Measurements from ENCODE around the gene ELAVL4.

ELAVL4 gene

DNA sequence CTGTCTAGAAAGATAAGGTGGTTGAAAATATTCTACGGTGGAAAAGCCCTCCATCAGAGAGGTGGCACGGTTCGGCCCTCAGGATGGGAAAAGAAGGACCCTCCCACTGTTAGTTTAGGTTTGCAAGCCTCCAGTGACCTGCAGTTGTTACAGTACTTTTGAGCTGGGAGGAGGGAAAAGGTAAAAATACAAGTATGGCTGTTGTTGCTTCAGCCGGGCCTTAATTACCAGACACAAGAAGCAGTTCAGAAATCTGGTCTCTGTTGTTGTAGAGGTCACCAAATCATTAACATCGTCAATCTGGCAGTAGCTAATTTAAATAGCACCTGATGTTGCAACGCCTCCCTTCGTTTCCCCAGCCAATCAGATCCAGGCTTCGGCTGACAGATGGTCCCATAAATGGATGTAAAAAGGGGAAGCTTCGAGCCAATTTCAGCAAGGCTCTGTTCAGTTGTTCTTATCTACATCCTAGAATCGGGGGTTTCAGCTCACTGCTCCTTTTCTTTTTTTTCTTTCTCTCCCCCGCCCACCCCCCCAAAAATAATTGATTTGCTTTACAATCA, at the start of gene ELAVL4:
TSS of gene ELAVL4 (plus strand) at position 424 of the 563 bp plus-strand sequence. CDS start 270 bp downstream, outside the sequence.
- ATAC-seq (replicated peaks) (no peak), DNase-seq (no peak)
- Mint-ChIP-seq H3K4me3 (peak within 1 kb of the TSS; percentile 72 to 75), H3K36me3 (no peaks in the 10 kb centered on the region), H3K27me3 (peaks cover 31 to 58% of the 10 kb centered on the region in 2 donors), H3K4me1 (peaks cover 12 to 23% of the 10 kb centered on the region in 2 donors), H3K27ac (peak within 1 kb of the TSS; percentile 28), H3K9me3 (no peaks in the 10 kb centered on the region)

DNA sequence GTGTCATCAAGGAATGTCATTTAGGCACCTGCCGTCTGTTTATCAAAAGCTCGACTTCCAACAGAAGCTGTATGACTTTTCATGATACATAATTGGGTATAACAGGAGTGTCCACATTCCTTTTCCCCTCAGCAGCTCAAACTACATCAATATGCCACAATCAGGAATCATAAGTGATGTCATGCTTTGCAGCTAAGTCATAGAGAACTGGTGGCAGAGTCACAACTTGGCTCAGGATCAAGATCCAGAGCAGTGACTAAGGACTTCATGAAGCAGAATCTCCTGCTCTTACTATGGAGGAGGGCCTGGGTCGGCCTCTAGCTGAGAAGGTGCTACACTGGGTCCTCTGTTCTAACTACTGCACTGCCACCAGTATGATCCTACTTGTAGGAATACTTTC, 48.4 kb upstream of the ELAVL4 start:
- Mint-ChIP-seq H3K9me3 (no peaks in the 10 kb centered on the region), H3K36me3 (no peaks in the 10 kb centered on the region), H3K27ac (no peak overlapping the region), H3K27me3 (no peaks in the 10 kb centered on the region), H3K4me1 (no peaks in the 10 kb centered on the region), H3K4me3 (no peak overlapping the region)
- ATAC-seq (replicated peaks) (no peak), DNase-seq (no peak)

DNA sequence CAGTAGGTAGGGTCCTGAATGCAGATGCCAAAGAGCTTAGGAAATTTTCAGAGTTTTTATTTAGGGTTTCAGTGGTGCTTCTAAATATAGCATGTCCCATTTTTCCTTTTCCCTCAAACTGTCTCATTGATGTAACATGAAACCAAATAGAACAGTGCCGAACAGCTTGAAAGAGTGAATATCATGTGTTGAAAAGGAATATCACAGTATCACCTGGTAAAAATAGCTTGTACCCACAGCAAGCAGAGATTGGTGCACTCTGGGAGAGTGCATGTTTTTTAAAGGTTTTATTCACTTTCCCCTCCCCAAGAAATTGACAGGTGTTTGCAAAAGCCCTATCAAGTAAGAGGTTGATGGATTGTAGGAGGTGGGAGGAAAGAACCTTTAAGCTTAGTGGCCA, 41.9 kb upstream of the ELAVL4 start:
- Mint-ChIP-seq H3K36me3 (no peaks in the 10 kb centered on the region), H3K9me3 (no peaks in the 10 kb centered on the region), H3K27ac (no peak overlapping the region), H3K4me3 (no peak overlapping the region), H3K27me3 (peaks cover 0 to 8% of the 10 kb centered on the region in 2 donors), H3K4me1 (no peaks in the 10 kb centered on the region)
- no peak for ATAC-seq (replicated peaks)
- DNase-seq: no peak

DNA sequence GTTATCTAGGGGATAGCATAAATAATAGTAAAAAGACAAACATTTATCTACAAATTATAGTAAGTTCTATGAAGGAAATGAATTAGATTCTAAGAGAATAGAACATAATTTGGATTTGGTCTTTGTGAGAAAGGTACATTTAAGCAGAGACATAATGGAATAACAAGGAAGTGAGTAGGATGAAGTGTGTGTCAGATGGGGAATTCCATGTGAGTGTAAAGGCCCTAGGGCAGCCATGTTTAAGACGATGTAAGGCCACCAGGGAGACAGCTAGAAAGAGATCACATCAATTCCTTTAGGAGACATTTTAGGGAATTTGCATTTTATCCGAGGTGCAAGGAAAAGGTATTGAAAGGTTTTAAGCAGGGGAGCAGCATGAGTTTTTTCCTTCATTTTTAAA, 33.8 kb upstream of the ELAVL4 start:
- Mint-ChIP-seq H3K27me3 (peaks cover 8 to 10% of the 10 kb centered on the region in 2 donors), H3K9me3 (peaks cover 0 to 6% of the 10 kb centered on the region in 2 donors), H3K36me3 (no peaks in the 10 kb centered on the region), H3K4me1 (no peaks in the 10 kb centered on the region), H3K4me3 (no peak overlapping the region), H3K27ac (no peak overlapping the region)
- DNase-seq (no peak), ATAC-seq (replicated peaks) (no peak)

DNA sequence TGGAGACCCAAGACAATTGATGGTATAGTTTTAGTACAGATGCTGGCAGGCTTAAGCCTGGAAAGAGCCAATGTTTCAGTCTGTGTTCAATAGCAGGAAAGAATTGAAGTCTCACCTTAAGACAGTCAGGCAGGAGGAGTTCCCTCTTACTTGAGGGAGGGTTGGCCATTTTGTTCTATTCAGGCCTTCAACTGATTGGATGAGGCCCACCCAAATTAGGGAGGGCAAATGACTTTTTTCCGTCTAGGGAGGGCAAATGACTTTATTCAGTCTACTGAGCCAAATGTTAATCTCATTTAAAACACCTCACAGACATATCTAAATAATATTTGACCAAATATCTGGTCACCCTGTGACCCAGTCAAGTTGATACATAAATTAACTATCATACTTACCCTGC, 31.4 kb upstream of the ELAVL4 start:
- Mint-ChIP-seq H3K27me3 (peaks cover 0 to 10% of the 10 kb centered on the region in 2 donors), H3K9me3 (peaks cover 1 to 6% of the 10 kb centered on the region in 2 donors), H3K36me3 (no peaks in the 10 kb centered on the region)

DNA sequence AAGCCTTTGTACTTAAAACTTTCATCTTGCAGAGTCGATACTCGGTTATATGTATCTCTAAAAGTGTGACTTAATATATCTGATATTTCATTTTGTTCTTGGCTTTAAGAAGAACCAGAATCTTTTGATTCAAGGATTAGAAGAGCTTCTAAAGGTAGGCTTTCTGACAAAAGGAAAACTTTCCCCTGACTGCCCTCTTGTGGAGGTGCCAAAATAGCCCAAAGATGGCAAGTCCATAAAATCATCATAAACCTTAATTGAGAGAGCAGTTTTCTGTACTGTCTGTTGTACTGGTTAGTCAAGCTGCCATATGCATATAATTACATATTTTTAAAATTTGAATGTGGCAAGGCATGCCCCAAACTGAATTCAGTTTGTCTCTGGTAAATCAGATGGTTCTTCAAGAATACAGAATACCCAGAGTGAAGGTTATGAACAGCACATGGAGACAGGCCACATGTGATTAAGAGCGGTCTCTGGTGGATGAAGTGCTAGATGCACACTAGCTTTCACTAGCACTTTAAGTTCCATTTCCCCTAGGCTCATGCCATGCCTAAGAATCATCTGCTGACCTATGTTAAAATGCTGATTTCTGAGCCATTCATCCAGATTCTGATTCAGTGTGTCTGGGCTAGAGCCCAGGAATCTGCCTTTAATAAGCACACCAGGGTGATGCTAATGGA, 27.7 kb upstream of the ELAVL4 start:
- DNase-seq (no peak), ATAC-seq (replicated peaks) (no peak)
- Mint-ChIP-seq H3K4me3 (no peak overlapping the region), H3K27ac (no peak overlapping the region), H3K36me3 (no peaks in the 10 kb centered on the region), H3K9me3 (peaks cover 1 to 6% of the 10 kb centered on the region in 2 donors), H3K27me3 (peaks cover 0 to 15% of the 10 kb centered on the region in 2 donors), H3K4me1 (no peaks in the 10 kb centered on the region)

More for the DNA sequence above, 31.4 kb upstream of the ELAVL4 start:
- H3K27ac Mint-ChIP-seq: no peak overlapping the region
- H3K4me1 Mint-ChIP-seq: no peaks in the 10 kb centered on the region
- ATAC-seq (replicated peaks) (no peak), DNase-seq (no peak)
- H3K4me3 Mint-ChIP-seq: no peak overlapping the region

DNA sequence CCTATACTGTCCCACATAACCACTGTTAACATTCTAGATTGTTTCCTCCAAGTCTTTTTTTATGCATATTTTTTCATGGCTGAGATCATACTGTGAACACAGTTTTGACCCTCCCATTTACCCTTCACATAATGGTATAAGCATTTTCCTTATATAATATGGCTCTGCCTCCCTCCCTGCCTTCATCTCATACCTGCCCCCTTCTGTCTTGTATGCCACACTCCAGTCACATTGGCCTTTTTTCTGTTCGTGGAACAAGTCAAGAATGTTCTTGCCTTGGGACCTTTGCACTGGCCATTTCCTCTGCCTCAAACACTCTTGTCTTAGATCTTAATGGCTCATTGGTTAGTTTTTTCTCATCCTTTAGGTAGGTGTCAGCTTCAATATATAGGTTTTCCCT, 24.3 kb upstream of the ELAVL4 start:
- Mint-ChIP-seq H3K27ac (no peak overlapping the region), H3K9me3 (peaks cover 0 to 1% of the 10 kb centered on the region in 2 donors), H3K4me3 (no peak overlapping the region), H3K27me3 (peaks cover 0 to 5% of the 10 kb centered on the region in 2 donors), H3K4me1 (no peaks in the 10 kb centered on the region), H3K36me3 (no peaks in the 10 kb centered on the region)
- ATAC-seq (replicated peaks) (no peak), DNase-seq (no peak)

DNA sequence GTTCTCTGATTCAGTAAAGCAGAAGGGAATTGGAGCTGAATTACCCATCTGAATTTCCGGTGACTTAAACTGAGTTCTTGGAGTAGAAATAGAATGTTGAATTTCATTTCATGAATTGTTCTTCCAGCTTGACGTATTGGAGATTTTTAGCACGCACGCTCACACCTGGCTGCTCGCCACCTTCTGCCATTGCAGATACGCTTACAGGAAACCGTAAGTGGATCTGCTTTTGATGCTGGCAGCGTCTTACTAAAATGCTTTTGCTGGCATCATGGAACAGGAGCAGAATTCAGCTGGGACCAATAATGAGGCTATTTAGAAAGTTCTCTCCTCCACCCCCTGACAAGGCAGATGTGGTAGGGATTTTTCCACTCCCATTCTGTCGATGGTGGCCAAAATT, 17.7 kb upstream of the ELAVL4 start:
- Mint-ChIP-seq H3K36me3 (no peaks in the 10 kb centered on the region), H3K4me3 (no peak overlapping the region), H3K9me3 (no peaks in the 10 kb centered on the region), H3K27me3 (peaks cover under 1 to 8% of the 10 kb centered on the region in 2 donors), H3K4me1 (peaks cover 0 to 2% of the 10 kb centered on the region in 2 donors), H3K27ac (no peak overlapping the region)
- DNase-seq (no peak), ATAC-seq (replicated peaks) (no peak)

DNA sequence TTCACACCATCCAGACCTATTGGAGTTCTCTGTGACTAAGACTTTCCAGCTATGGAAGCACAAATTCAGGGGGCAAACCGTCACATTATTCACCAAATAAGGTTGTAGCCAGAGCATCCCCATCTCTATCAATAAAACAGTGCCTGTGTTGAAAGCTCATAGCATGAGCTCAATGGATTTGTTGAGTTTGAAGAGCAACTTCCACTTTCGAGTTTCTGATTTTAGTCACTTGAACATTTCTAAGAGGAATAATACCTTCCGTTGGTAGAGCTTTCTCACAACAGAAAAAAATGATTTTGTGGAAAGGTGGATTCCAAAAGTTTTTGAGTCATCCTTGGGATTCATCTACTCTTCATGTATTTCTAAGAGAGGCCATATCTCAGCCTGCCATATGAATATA, 13.0 kb upstream of the ELAVL4 start:
- no peaks in the 10 kb centered on the region for H3K9me3 Mint-ChIP-seq
- peaks cover 4 to 17% of the 10 kb centered on the region in 2 donors for H3K27me3 Mint-ChIP-seq
- H3K27ac Mint-ChIP-seq: no peak overlapping the region
- no peak overlapping the region for H3K4me3 Mint-ChIP-seq
- no peak for DNase-seq
- H3K36me3 Mint-ChIP-seq: no peaks in the 10 kb centered on the region
- H3K4me1 Mint-ChIP-seq: peaks cover 0 to 4% of the 10 kb centered on the region in 2 donors
- peak in 1 of 2 donors; percentile 35 for ATAC-seq (replicated peaks)

DNA sequence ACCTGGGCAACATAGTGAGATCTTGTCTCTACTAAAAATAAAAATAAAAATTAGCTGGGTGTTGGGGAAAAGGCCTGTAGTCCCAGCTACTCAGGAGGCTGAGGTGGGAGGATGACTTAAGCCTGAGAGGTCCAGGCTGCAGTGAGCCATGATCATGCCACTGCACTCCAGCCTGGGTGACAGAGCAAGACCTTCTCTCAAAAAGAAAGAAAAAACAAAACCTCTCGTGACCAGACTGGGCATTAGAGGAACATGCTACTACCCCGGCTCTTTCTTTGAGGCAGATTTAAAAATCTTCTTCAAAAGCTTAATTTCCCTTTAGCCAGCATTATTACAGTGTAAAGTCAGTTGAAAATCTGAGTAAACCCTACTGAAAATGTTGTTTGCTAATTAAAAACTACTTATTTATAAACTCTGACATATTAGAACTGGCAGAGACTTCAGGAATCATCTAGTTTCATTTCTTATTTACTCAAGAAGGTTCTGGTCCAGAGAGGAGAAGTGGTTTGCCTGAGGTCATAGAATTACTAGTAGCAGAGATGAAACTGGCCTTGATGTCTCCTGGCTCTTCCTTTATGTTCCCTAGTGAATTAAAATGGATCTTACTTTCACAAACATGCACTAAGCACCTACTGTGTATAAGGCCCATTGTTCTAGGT, 11.6 kb upstream of the ELAVL4 start:
- DNase-seq (no peak), ATAC-seq (replicated peaks) (peak; percentile 56 to 62)
- peaks cover 0 to 4% of the 10 kb centered on the region in 2 donors for H3K4me1 Mint-ChIP-seq
- no peaks in the 10 kb centered on the region for H3K36me3 Mint-ChIP-seq
- H3K4me3 Mint-ChIP-seq: no peak overlapping the region
- H3K27me3 Mint-ChIP-seq: peaks cover 4 to 19% of the 10 kb centered on the region in 2 donors
- H3K9me3 Mint-ChIP-seq: no peaks in the 10 kb centered on the region
- no peak overlapping the region for H3K27ac Mint-ChIP-seq

DNA sequence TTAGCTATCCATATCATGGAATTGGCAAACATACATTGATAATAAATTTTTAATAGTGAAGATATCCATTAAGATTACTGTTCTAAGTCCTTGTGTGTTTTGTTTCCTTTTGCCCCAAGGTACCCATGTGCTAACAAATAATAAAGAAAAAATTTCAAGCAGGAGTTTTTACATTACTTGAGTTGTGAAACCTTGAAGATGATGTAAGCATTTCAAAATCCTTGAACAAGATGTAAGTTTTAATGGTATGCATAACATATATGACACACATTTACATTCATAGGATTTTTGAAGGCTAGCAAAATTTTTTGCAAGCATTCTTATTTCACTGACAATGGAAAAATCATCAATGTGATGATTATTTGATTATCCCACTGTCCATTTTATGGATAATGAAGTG, 10.9 kb upstream of the ELAVL4 start:
- H3K4me1 Mint-ChIP-seq: peaks cover 0 to 4% of the 10 kb centered on the region in 2 donors
- no peak overlapping the region for H3K4me3 Mint-ChIP-seq
- no peak for DNase-seq
- no peaks in the 10 kb centered on the region for H3K36me3 Mint-ChIP-seq
- H3K27me3 Mint-ChIP-seq: peaks cover 4 to 14% of the 10 kb centered on the region in 2 donors
- ATAC-seq (replicated peaks): no peak
- H3K27ac Mint-ChIP-seq: no peak overlapping the region
- no peaks in the 10 kb centered on the region for H3K9me3 Mint-ChIP-seq

DNA sequence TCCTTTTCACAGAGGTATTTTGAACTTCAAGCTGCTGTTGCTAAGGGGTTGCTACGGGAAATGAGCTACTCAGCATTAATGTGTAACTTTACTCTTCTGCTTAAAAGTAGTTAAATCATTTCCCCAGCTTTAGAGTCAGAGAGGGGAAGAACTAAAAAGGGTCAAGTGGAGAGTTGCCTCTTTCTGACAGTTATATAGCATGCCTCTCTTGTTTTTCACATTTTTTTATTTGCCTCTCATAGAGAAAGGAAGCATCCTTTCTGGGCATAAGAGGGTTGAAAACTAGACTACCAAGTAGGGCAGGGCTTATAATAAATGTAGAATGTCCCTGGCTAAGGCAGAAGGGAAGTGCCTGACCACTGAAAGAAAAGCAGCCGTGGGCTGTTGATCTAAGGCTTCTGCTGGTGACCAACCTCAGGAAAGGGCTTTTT, 10.1 kb upstream of the ELAVL4 start:
- peak; percentile 23 to 55 for ATAC-seq (replicated peaks)
- peaks cover 0 to 4% of the 10 kb centered on the region in 2 donors for H3K4me1 Mint-ChIP-seq
- DNase-seq: no peak
- H3K27ac Mint-ChIP-seq: no peak overlapping the region
- no peaks in the 10 kb centered on the region for H3K36me3 Mint-ChIP-seq
- H3K4me3 Mint-ChIP-seq: no peak overlapping the region
- H3K9me3 Mint-ChIP-seq: no peaks in the 10 kb centered on the region
- H3K27me3 Mint-ChIP-seq: peaks cover 4 to 17% of the 10 kb centered on the region in 2 donors

DNA sequence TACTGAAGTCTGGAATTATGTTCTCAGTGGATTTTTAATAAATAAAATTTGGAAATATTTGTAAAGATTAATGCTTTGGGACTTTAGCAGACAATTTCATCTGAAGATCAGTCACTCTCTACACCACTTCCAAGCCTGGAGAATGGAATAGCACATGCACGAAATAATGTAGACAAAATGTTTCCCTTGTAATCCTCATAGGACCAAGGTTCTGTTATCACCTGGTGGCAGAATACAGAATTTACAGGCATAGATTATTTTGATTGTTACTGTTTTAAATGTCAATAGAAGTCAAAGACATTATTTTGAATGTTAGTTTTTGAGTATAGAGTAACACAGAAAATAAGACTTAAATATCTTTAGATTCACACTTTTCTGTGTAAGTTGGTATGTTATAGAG, 9.1 kb upstream of the ELAVL4 start:
- ATAC-seq (replicated peaks) (no peak), DNase-seq (no peak)
- Mint-ChIP-seq H3K4me1 (peaks cover 0 to 4% of the 10 kb centered on the region in 2 donors), H3K27me3 (peaks cover 4 to 20% of the 10 kb centered on the region in 2 donors), H3K27ac (no peak overlapping the region), H3K4me3 (no peak overlapping the region), H3K36me3 (no peaks in the 10 kb centered on the region), H3K9me3 (no peaks in the 10 kb centered on the region)

DNA sequence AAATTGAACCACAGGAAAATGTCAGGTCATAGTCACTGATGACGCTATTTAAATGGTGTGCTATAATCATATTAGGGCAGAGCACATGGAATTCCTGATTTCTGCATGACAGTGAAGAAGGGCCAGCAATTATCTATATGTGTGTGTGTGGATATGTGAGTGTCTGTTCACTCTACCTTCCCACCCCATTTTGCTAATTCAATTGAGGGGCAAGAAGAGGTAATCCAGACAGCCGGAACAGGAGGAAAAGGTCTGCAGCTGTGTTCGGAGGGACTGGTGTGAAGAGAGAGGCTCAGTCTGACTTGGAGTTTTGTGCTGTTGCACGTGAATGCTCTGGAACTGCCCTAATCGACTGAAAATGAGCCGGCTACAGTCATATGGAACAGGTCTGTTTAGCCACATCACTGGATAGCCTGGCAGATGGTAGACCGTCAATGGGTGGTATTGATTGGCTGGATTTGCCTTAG, 5.1 kb upstream of the ELAVL4 start:
- Mint-ChIP-seq H3K36me3 (no peaks in the 10 kb centered on the region), H3K27ac (no peak overlapping the region), H3K4me1 (no peaks in the 10 kb centered on the region), H3K27me3 (peaks cover 7 to 34% of the 10 kb centered on the region in 2 donors), H3K4me3 (no peak overlapping the region), H3K9me3 (no peaks in the 10 kb centered on the region)
- ATAC-seq (replicated peaks) (no peak), DNase-seq (no peak)
